HG03342 (cell line): ENCODE results near the gene CNN3.
A peak's percentile ranks its signal among the peaks of the same experiment; 100 is the strongest.
"Not testable (repeated sequence)": the region's sequence is repeated elsewhere in the genome, so short reads cannot be mapped to it uniquely, and the experiment has no call there.

Source experiments
- ATAC-seq: cut with Tn5 transposase; IDR thresholded peaks from one replicate; pipeline ENCODE4 v1.9.1; 2021; ENCODE audit warnings: mild to moderate bottlenecking, moderate library complexity; ENCODE audit not compliant: unreplicated experiment

The CNN3 gene

DNA sequence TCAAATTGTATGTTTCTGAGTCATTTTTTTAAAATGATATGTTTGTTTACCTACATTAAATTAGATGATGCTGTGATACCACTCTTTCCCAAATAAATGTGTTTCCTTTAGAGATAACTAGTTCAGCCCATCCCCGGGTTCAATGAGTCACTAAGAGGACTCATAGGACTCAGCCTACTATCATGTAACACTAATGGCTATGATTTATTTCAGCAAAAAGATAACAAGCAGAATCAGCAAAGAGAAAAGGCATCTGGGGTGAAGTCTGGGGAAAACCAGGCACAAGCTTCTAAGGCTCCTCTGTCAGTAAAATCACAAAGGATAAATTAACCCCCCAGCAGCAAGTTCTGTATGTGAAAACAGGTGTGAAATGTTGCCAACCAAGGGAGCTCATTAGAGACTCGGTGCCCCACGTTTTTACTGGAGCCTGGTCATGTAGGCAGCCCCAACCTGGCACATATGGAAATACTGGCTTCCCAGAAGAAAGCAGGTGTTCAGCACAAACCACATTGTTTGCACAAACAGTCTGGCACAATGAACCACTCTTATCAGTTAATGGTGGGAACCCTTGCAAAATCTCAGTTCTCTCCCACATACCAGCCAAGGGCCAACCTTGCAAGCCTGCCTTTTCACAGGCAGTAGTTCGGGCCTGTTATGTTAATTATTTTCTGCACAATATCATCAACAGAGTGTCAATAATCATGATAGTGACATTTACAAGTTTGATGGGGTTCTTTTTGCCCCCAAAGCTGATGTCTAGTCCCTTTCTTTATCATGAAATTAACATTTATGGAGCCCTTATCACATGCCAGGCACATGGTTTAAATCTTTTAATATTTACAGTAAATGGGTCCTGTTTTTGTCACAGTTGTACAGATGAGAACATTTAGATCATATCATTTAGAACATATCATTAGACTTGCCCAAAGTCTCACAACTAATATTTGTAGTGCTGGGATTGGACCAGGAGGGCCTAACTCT lies 23.1 kb upstream of the CNN3 start:
- no peak for ATAC-seq

DNA sequence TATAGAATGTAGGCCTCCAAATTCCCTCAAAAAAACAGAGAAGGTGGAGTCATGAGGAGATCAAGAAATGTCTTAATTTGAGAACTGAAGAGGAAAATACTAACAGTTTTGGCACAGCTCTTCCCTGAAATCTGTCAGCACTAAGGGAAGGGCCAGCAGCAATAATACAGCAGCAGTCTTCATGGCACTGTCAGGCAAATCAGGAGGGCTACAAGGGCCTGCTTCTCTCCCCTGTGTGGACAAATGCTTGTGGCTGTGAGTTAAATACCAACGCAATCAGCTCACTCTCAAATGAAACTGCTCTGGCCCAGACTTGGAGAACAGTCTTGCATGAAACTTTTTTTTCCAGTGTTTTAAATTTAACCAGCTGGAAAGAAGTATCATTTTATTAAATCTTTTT lies 20.5 kb upstream of the CNN3 start:
- ATAC-seq = no peak

DNA sequence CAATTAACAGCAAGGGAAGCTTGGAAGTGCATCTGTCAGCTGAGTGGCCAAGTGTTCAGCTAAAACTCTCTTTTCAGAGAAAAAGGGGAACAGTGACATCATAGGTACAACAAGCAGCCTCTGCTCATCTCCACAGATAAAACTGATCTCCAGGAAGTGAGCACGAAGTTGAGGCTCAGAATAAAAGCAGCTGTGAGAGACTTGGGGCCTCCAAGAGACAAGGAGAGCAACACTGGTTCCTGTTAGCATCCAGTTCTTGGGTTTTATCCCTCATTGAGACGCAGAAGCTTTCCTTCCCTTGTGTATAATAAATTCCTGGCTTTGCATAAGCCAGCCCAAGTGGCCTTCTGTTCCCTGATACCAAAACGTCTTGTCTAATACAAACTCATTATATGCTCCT lies 20.0 kb upstream of the CNN3 start:
- no peak for ATAC-seq

DNA sequence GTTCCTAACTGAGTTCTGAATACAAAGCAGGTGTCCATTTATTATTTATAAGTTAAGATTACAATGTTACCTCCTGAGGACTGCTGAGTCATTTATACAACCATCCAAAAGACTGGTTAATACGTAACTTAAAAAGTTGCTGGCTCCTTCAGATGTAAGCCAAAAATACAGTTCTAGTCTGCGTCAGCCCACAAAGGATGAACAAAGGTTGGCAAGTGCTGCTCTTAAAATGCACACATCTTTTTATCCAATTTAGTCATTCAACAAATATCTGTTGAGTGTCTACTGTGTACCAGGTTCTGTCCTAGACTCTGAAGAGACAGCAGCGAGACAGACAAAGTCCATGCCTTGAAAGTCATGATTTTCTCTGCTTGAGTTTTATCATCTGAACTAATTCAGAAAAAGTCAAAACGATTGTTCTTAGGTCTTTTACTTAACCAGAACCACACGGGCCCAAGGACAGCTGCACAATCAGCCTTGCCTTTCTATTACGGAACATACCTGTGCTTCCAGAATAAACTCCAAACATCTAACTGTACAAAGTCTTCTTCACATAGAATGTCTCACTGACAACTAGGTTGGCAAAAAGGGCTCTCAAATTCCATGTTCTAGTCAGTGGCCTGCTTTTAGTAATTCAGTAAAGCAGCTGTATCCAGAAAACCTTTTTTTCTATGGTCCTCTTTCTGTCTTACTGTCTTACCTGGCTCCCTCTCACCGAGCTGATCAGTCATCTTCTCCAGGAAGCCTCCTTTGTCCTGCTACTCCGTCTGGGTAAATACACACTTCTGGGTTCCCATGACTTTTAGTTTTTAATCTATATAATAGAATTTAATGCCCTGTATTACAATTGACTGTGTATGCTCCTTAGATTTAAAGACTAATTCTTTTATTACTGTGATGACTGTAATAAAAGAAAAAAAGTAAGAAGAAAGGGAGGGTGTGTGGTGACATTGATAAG lies 15.5 kb upstream of the CNN3 start:
- no peak for ATAC-seq

DNA sequence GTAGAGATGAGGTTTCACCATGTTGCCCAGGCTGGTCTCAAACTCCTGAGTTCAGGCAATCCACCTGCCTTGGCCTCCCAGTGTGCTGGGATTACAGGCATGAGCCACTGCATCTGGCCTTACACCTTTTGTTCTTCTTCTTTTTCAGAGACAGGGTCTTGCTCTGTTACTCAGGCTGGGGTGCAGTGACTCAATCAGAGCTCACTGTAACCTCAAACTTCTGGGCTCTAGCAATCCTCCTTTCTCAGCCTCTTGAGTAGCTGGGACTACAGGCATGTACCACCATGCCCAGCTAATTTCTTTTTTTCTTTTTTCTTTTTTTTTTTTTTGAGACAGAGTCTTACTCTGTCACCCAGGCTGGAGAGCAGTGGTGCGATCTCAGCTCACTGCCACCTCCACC lies 14.6 kb upstream of the CNN3 start:
- not testable (repeated sequence) for ATAC-seq

DNA sequence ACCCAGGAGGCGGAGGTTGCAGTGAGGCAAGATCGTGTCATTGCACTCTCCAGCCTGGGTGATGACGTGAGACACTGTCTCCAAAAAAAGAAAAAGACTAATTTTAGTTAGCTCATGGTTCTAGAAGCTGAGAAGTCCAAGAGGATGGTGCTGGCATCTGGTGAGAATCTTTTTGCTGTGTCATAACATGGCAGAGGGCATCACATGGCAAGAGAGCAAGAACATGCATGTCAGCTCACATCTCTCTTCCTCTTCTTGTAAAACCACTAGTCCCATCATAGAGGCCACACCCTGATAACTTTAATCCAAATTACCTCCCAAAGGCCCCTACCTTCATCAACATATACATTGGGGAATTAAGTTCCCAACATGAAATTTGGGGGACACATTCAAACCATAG lies 13.8 kb upstream of the CNN3 start:
- no peak for ATAC-seq

DNA sequence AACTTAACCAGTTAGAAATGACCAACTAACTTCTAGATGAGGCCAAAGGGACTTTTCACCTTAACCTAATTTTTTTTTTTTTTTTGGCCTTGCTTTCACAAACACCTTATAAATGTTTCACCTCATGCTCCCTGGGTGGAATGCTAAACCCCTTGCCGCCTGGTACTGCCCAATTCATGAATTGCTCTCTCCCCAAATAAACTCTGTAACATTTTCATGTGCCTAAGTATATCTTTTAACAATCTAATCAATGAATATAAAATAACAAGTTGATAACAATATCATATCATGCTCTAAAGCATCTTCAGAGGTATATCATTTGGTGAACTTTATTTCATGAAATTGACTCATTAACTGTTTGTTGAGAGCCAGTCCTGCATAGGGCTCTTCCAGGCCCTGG lies 10.9 kb upstream of the CNN3 start:
- no peak for ATAC-seq

DNA sequence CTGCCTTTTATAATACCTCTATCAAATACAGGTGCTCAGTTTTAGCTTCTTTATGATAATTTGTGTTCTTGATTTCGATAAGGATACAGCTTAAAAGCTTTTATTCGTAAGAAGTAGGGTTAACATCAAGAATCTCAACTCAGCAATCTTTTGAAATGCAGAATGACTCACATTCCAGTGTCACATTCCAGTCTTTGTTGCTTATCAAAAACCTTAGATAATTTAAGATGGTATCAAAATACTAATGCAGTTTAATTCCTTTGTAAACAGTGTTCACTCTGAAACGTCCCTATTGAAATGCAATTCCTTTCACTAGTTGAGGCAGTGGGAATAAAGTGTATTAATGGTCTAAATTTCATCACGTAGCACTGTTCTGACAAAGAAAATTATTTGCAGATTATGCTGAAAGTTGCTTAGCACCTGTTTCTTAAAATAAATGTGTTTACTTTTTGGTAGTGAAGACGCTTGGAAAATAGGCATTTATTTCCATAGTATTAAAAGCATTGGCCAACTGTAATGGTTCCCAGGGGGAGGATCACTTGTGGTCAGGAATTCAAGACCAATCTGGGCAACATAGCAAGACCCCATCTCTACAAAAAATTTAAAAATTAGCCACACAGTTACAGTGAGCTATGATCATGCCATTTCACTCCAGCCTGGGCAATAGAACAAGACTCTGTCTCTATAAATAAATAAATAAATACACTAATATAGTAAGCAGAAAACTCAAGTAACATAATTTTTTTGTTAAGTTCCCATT lies 10.1 kb upstream of the CNN3 start:
- no peak for ATAC-seq

DNA sequence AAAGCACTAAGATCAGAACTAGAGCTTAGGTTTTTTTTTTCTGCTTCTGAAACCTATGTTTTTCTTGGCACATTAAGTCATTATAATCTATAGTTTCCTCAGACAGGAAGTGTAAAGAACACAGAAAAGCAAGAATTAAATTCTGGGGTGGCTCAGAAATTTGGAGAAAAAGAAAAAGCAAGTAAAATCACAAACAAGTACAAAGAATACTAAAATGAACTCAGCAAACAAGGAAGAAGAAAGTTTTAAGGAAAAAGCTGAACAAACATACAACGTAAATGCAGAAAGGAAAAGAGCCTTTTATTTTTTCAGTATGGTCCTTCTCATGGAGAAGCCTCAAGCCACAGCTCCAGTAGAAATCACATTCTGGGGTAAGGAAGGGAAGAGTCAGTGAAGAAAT lies 8.6 kb upstream of the CNN3 start:
- ATAC-seq = no peak

DNA sequence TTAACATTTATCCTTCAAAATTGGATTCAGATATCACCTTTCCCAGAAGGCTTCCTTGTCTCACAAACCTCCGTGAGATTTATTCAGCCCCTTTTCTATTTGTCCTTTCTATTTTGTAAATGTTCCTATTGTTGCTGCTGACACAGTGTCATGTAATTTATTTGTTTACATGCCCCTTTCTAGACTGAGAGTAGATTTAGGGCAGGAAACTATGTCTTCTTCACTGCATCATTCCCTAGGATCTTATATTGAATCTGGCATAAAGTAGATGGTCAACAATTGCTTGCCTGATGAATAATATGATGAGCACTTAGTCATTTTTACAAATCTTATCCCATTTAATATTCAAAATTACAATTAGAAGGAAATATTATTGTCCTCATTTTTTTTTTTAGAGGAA lies 8.1 kb upstream of the CNN3 start:
- no peak for ATAC-seq

DNA sequence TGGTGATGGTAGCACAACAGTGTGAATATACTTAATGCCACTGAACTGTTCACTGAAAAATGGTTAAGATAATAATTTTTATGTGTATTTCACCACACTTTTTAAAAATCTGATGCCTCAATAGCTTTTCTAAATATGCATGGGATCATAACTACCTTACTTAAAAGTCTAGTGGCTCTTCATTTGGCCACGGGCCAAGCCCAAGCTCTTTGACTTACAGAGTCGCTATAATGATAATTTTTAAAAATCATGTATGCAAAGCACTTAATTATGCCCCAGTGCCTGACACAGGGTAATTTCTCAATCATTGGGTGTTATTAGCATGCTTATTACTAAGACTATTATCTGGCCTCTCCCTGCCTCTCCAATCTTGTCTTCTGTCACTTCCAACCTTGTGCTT lies 7.6 kb upstream of the CNN3 start:
- no peak for ATAC-seq

DNA sequence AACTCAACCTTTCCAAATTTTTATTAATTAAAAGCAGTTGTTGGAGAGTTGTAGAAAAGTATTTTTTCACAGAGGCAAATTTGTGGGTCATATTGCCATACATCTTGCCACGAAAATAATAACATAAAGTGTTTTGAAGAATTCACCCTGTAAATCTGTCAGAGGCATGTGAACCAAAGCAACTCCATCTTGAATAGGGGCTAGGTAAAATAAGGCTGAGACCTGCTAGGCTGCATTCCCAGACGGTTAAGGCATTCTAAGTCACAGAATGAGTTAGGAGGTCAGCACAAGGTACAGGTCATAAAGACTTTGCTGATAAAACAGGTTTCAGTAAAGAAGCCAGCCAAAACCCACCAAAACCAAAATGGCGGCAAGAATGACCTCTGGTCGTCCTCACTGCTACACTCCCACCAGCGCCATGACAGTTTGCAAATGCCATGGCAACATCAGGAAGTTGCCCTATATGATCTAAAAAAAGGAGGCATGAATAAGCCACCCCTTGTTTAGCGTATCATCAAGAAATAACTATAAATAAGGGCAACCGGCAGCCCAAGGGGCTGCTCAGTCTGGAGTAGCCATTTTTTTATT lies 4.4 kb upstream of the CNN3 start:
- ATAC-seq = no peak

DNA sequence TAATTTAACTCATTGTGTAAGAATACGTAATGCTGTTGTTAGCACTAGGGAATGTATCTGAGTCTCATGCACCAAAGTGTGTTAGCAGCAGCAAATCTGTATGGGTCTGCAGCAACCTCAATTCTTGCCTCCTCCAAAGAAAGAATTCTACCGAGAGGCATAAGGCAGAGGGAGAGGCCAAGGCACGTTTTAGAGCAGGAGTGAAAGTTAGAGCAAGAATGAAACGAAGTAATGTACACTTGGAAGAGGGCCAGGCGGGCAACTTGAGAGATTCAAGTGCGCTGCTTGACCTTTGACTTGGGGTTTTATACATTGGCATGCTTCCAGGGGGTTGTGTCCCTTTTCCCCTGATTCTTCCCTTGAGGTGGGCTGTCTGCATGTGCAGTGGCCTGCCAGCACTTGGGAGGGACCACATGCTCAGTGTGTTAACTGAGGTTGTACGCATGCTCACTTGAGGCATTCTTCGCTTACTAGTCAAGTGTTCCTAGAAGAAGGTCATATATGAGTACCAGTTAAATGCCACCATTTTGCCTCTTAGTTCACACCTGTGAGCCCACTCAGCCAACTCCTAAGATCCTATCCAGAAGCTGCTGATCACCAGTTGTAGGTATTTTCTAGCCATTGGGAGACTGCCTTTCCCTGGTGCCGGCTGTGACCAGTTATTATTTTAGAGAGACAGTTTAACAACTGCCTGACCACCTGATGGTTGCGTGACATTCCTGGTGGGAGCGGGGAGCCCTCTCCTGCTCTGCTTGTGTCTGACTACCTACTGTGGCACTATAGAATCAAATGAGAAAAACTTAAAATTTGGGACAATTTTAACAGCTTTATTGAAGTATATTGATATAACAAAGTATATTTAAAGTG lies 2.7 kb upstream of the CNN3 start:
- ATAC-seq = no peak

DNA sequence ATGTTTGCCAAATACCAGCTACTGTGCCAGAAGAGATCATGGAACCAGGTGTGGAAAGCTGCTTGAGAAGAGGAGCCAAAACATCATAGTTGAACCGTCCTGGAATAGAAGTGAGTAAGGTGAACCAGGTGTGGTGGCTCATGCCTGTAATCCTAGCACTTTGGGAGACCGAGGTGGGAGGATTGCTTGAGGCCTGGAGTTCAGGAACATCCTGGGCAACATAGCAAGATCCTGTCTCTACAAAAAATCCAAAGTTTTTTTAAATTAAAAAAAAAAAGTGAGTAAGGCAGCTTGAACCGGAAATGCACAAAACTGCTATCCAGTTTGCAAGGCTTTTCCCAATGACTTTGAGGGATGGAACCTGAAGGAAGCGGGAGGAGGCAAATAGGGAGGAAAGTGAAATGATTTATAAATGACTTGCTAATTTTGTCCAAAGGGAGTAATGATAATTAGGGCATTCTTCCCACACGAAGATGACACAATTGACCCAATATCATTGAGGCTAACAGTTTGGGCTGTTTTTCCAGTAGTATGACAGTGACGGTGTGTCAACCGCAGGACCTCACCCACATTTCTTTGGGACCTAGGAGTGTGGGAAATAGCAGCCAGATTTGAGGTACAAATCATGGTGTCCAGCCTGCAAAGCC lies 1.5 kb upstream of the CNN3 start:
- no peak for ATAC-seq

DNA sequence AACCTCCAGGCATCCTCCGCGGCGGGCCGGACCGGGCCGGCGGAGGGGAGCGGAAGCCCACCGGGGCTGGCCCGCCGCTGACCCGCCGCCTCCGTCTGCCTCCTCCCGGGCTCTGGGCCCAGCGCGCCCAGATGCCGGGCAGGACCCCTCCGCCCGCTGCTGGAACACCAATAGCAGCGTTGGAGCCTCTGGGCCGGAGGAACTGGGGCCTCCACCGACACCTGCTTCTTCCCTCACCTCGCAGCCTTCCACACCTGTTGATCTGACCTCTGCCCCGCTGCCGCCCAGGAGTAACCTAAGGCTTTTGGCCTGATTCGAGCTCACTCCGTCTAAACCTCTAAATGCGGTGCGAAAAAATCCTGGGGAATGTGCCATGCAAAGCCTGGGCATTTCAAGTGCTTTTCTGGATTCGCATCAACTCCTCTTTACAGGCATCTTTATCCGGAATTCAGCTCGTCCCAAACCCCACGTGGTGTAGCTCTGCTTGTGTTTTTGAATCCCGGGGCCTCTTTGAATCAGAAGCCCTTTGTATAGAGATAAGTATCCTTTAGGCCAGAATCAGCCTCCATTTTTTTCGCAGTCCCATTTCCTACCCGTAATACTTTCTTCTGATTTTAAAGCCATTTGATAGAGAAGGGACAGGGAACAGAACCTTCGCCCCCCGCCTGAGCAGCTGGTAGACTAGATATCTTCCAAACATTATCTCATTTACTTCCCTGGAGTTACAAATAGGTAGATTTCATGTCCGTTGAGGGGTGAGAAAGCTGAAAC lies 680 bp upstream of the CNN3 start:
- ATAC-seq = no peak

DNA sequence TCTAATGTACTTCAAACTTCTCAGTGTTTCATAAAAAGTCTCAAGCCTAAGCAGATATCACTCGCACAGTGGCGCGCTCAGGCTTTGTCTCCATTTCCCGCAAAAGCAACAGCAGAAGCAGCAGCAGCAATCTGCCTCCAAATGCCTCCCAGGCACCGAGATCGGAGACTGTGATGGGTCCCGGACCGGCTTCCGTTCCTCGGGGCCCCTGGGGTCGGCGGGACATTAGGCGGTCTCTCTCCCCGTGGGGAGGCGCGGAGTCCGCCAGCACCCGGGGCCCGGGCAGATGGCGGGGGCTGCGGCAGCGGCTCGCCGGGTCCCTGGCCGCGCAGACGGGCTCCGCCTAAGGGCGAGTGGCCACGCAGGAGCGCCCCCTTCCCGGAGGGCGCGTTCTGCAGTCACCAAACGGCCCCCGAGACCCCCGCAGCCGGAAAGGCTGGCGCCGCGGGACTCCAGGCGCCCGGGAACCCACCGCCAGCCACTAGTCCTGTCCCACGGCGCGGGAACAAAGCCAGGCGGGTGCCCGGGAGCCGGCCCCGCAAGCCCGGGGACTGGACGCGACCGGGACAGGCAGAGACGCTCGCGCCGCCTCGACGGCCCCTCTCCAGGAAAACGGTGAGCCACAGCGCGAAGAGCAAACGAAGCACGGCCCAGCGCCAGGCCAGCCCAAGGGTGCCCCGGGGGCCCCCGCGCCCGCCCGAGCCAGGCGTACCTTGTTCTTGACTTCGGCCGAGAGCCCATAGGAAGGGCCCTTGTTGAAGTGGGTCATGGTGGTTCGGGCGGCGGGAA lies 590 bp downstream of the CNN3 start:
- ATAC-seq = peak; percentile 17

DNA sequence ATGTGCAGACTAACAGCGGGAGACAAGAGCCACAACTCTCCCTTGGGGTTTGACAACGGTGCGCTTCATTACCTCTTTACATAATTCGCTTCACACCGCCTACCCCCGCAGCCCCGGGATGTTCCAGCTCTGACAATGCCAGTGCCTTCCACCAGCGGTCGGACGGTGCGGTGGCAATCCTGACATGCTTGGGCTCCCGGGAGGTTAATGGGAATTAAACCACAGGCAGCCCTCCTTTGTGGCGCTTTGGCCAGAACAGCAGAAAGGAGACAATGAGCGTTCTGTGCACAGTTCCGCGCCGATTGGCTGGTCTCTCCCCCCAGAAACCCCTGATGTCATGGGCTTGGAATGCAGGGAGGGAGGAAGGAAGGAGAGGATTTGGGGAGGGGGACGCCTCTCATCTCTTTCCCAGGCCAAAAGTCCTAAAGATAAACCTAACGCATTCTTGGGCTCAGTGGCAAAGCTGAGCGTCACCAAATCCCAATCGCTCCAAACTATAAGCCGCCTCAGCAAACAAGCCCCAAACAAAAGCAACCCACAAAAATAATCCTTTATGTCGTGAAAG lies 1.3 kb downstream of the CNN3 start:
- peak; percentile 35 for ATAC-seq
